Fibroblast of villous mesenchyme (primary cell): ENCODE measurements around the gene PEMT. TPM values are rescaled to one million over a fixed set of nuclear protein-coding genes. Genes with fewer than 3 reads are reported as not detected.

ENCODE experiments used
- DNase-seq: peaks from one replicate; pipeline ENCODE4 v3.0.0-alpha.2; 2010; ENCODE audit warnings: low read depth
- H3K4me3 ChIP-seq: 2 replicates; pipeline ENCODE4 v1.5.1; 2011; ENCODE audit warnings: low read depth, mild to moderate bottlenecking, low read length
- total RNA-seq: library from RNA; depleted of rRNA; stranded (reverse); fragments of >200 nt; gene quantifications from 2 replicates; pipeline ENCODE4 v1.2.3, GENCODE V29; 2012
- TF ChIP-seq, protein P1 (sequence below): IDR thresholded peaks from 2 replicates; pipeline ENCODE4 v1.5.1; 2012; ENCODE audit warnings: low read depth, mild to moderate bottlenecking, low read length; ENCODE audit not compliant: insufficient read depth

PEMT gene
- total RNA-seq, 1 donor, result 28.9 TPM

DNA sequence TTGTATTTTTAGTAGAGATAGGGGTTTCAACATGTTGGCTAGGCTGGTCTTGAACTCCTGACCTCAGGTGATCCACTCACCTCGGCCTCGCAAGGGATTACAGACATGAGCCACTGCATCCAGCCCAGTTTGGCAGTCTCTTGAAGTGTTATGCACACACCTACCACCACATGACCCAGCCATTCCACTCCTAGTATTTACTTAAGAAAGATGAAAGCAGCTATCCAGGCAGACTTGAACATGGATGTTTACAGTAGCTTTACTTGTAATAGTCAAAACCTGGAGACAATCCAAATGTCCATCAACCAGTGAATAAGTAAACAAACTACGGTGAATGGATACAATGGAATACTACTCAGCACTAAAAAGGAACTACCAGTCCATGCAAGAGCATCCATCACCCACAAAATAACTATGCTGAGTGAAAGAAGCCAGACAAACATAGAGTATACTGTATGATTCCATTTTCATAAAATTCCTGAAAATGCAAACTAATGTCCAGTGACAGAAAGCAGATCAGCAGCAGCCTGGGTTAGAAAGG lies 57.5 kb downstream of the PEMT start:
- TF ChIP-seq, protein P1, sequence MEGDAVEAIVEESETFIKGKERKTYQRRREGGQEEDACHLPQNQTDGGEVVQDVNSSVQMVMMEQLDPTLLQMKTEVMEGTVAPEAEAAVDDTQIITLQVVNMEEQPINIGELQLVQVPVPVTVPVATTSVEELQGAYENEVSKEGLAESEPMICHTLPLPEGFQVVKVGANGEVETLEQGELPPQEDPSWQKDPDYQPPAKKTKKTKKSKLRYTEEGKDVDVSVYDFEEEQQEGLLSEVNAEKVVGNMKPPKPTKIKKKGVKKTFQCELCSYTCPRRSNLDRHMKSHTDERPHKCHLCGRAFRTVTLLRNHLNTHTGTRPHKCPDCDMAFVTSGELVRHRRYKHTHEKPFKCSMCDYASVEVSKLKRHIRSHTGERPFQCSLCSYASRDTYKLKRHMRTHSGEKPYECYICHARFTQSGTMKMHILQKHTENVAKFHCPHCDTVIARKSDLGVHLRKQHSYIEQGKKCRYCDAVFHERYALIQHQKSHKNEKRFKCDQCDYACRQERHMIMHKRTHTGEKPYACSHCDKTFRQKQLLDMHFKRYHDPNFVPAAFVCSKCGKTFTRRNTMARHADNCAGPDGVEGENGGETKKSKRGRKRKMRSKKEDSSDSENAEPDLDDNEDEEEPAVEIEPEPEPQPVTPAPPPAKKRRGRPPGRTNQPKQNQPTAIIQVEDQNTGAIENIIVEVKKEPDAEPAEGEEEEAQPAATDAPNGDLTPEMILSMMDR, result no peak
- H3K4me3 ChIP-seq, result no peak overlapping the region
- DNase-seq, result no peak

DNA sequence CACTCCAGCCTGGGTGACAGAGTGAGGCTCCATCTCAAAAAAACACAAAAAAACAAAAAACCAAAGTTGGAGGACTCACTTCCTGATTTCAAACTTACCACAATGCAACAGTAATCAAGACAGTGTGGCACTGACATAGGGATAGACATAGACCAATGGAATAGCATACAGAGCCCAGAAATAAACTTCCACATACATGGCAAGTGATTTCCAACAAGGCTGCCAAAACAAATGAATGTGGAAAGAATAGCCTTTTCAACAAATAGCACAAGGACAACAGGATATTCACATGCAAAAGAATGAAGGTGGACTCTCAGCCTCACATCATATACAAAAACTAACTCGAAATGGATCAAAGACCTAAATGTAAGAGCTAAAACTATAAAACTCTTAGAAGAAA lies 58.5 kb downstream of the PEMT start:
- DNase-seq, result no peak
- TF ChIP-seq, protein P1, result no peak
- H3K4me3 ChIP-seq, result no peak overlapping the region

DNA sequence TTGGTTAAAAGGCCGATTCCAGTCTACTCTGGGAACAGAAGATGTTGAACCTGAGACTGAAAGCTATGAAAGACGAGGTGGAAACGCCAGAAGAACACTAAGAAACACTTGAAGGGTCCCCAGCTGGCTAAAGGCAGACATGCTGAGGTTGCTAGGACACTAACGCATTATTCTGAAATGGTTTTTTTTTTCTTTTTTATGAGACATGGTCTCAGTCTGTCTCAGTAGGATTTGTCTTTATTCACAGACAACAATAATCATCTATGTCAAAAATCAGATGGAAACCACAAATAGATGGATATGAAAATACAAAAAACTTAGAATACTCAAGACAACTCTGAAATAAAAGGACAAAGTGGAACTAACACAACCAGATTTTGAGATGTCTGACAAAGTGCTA lies 60.4 kb downstream of the PEMT start:
- H3K4me3 ChIP-seq, result no peak overlapping the region
- TF ChIP-seq, protein P1, result no peak
- DNase-seq, result no peak

DNA sequence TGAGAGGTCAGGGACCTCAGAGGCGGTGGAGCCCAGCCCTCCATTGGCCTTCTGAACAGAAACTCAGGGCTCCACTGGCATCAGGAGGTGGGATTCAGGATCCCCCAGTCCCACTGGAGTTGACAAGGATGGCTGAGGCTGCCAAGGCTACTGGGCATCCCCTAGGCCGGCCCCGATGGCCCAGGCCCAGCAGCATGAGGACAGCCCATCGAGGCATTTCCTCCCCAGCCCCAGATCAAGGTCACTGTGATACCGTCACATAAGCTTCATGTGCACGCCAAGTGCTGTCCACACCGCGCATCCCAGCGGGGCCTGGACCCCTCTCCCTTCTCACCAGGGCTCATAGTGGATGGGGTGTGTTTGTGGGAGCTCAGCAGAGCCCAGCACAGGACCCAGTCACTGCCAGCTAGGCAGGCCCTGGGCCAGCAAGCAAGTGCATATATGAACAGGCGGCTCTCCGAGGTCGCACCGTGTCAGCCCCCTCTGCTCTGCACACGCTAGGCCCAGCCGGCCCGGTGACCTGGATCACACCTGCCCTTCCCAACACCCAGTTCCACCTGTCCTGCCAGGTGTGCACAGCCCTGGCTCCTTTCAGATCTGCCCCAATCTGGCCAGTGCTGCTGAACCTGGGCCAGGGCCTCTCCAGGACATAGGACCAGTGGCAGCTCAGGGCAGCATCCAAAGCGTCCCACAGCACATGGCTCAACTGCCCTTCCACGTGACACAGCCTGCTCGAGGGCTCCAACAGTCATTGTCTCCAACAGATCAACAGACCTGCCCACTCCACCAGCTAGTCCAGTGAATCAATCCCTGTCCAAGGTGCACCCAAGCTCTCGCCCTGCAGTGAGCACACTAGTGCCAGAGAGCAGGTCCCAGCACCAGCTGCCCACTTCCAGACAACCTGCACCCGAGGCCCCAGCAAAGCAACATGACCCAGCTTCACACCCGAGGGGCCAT lies 62.5 kb downstream of the PEMT start:
- TF ChIP-seq, protein P1, result no peak
- DNase-seq, result no peak
- H3K4me3 ChIP-seq, result no peak overlapping the region

DNA sequence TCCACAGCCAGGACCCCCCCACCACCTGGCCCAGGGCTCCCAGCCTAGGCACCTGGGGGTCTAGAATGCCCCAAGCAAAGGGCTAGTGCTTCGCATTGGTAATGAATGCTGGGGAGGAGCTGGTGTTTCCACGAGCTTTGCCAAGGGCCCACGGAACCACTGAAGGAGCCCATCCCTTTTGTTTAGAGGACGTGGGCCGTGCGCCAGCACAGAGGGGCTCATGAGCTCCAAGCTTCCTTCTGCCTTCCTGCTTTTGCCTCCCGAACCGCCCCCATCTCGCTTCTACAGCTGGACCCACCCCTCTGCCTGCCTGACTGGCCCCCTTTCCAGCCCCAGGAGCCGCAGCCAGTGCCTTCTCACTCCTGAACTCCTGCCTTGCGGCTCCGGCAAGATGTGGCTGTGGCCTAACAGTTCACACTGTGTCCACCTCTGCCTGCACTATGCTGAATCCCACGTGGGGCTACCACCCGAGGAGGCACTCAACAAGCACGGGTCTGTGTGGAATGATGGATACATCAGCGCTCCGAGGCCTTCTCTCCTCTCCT lies 63.5 kb downstream of the PEMT start:
- TF ChIP-seq, protein P1, result no peak
- no peak for DNase-seq
- no peak overlapping the region for H3K4me3 ChIP-seq

DNA sequence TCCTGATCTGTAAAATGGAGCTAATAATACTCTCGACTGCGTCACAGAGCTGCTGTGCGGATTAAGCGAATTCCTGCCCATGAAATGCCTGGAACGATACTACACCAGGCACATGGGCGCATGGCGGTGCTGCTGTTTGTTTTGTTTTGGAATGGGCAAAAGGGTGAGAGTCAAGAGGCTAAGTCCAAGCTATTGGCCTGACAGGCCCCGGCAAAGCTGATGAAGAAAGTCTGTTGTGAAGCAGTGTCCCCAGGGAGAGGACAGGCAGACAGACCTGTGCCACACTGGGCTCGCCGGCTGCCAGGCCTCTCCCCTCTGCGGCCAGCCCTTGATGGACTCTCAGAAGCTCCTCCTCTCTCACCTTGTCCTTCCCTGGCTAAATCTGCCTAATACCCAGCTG lies 64.0 kb downstream of the PEMT start:
- DNase-seq, result no peak
- no peak overlapping the region for H3K4me3 ChIP-seq
- TF ChIP-seq, protein P1, result no peak
